AG10803 (cell line): Measurements from ENCODE around the gene CHN2.
"Not testable (repeated sequence)": the region's sequence is repeated elsewhere in the genome, so short reads cannot be mapped to it uniquely, and the experiment has no call there.

ENCODE experiments used
- DNase-seq: peaks from one replicate; pipeline ENCODE4 v3.0.0; 2010; ENCODE audit warnings: low read depth
- H3K4me3 ChIP-seq: 2 replicates; pipeline ENCODE4 v1.5.1; 2011; ENCODE audit warnings: mild to moderate bottlenecking, low read length, control low read depth
- CTCF ChIP-seq: conservative IDR thresholded peaks from 2 replicates; pipeline ENCODE4 v1.5.1; 2011; ENCODE audit warnings: mild to moderate bottlenecking, low read length, control low read depth, inconsistent platforms

The CHN2 gene

GRCh38 chr7:29254591-29254990 is 60.0 kb downstream of the CHN2 start:
- no peak overlapping the region for H3K4me3 ChIP-seq
- DNase-seq, result no peak
- no peak for TF ChIP-seq CTCF

- TF ChIP-seq CTCF, result no peak
- no peak for DNase-seq
- H3K4me3 ChIP-seq, result no peak overlapping the region
Measured at GRCh38 chr7:29255199-29255878, 60.8 kb downstream of the CHN2 start.

- no peak for DNase-seq
- no peak overlapping the region for H3K4me3 ChIP-seq
- TF ChIP-seq CTCF, result no peak
Measured at GRCh38 chr7:29255906-29256692, 61.5 kb downstream of the CHN2 start.

- no peak for TF ChIP-seq CTCF
- no peak for DNase-seq
Measured at GRCh38 chr7:29256693-29257002, 62.1 kb downstream of the CHN2 start.

GRCh38 chr7:29258951-29259350 is 64.4 kb downstream of the CHN2 start:
- DNase-seq, result no peak
- TF ChIP-seq CTCF, result no peak
- no peak overlapping the region for H3K4me3 ChIP-seq

More at GRCh38 chr7:29256693-29257002, 62.1 kb downstream of the CHN2 start:
- no peak overlapping the region for H3K4me3 ChIP-seq

- no peak for TF ChIP-seq CTCF
- DNase-seq, result no peak
Measured at GRCh38 chr7:29262191-29262917, 67.8 kb downstream of the CHN2 start.

GRCh38 chr7:29263601-29264207 is 69.1 kb downstream of the CHN2 start:
- DNase-seq, H3K4me3 ChIP-seq: not testable (repeated sequence)

More at GRCh38 chr7:29262191-29262917, 67.8 kb downstream of the CHN2 start:
- no peak overlapping the region for H3K4me3 ChIP-seq
